ENCODE measurements around the gene DCAKD.

GRCh38 chr17:45060382-45060796 lies 9.0 kb upstream of the DCAKD start:
- TF ChIP-seq SUZ12 (IDR thresholded peaks at IDR 0.05; ENCODE audit: extremely low read depth, insufficient read depth, insufficient read length) (no peak), ZNF274 (IDR thresholded peaks at IDR 0.05; ENCODE audit: low read depth, low read length) (no peak)
